PC-3 (cell line): ENCODE results near the gene CNP. TPM values are rescaled to one million over a fixed set of nuclear protein-coding genes. Genes with fewer than 3 reads are reported as not detected.

ENCODE experiments used
- ATAC-seq: fragments of 200-7000 bp; cut with Tn5 transposase; 2 replicates; pipeline ENCODE4 v1.9.1; 2020; ENCODE audit warnings: mild to moderate bottlenecking, moderate library complexity
- BruUV-seq: library from RNA; stranded (reverse); fragments of 400-500 nt; replicated peaks from 2 replicates; lab custom pipeline; 2021; lab: Mats Ljungman, UMichigan
- CTCF ChIA-PET: fragments of 300-600 bp; sonication (Branson Sonifier 250); formaldehyde crosslinking; loops from one replicate; lab custom pipeline; 2022; ENCODE audit warnings: antibody characterized with exemption; lab: Charles Lee
- POLR2A ChIA-PET: fragments of 300-600 bp; sonication (Branson Sonifier 250); formaldehyde crosslinking; loops from one replicate; lab custom pipeline; 2022; ENCODE audit warnings: antibody characterized with exemption; ENCODE audit not compliant: unreplicated experiment; lab: Charles Lee
- DNase-seq: peaks from one replicate; pipeline ENCODE4 v3.0.0-alpha.2; 2015
- H2AFZ ChIP-seq: fragments of 300-600 bp; sonication (generic); 2 replicates; pipeline ENCODE4 v1.6.0; 2016; ENCODE audit warnings: antibody characterized with exemption, low read length
- H3F3A ChIP-seq: fragments of 300-600 bp; sonication (generic); one replicate; pipeline ENCODE4 v1.6.0; 2017; ENCODE audit warnings: antibody characterized with exemption, low read length, control low read depth, mild to moderate bottlenecking; ENCODE audit not compliant: unreplicated experiment
- H3K27ac ChIP-seq: fragments of 300-600 bp; sonication (generic); 2 replicates; pipeline ENCODE4 v1.5.1; 2016; ENCODE audit warnings: mild to moderate bottlenecking, low read length
- H3K27me3 ChIP-seq: fragments of 300-600 bp; sonication (generic); 2 replicates; pipeline ENCODE4 v1.6.1; 2016; ENCODE audit warnings: low read length, mixed read lengths
- H3K36me3 ChIP-seq: fragments of 300-600 bp; sonication (generic); 2 replicates; pipeline ENCODE4 v1.6.1; 2016; ENCODE audit warnings: low read depth, mixed run types, low read length, mixed read lengths
- H3K4me1 ChIP-seq: fragments of 300-600 bp; sonication (generic); 2 replicates; pipeline ENCODE4 v1.5.1; 2016; ENCODE audit warnings: low read length; ENCODE audit not compliant: insufficient read depth
- H3K4me2 ChIP-seq: fragments of 300-600 bp; sonication (generic); 2 replicates; pipeline ENCODE4 v1.6.0; 2016; ENCODE audit warnings: low read length
- H3K4me3 ChIP-seq: fragments of 300-600 bp; sonication (generic); 2 replicates; pipeline ENCODE4 v1.5.1; 2016; ENCODE audit warnings: mild to moderate bottlenecking, low read length, mixed read lengths
- H3K79me2 ChIP-seq: fragments of 300-600 bp; sonication (generic); 2 replicates; pipeline ENCODE4 v1.6.1; 2017; ENCODE audit warnings: low read length, mixed read lengths
- H3K9ac ChIP-seq: fragments of 300-600 bp; sonication (generic); 2 replicates; pipeline ENCODE4 v1.6.0; 2016; ENCODE audit warnings: mild to moderate bottlenecking, low read length
- H3K9me2 ChIP-seq: fragments of 300-600 bp; sonication (generic); replicated peaks from 2 replicates; pipeline ENCODE4 v1.6.1; 2016; ENCODE audit warnings: mixed run types, low read length, mixed read lengths
- H3K9me3 ChIP-seq: fragments of 300-600 bp; sonication (generic); 2 replicates; pipeline ENCODE4 v1.6.1; 2016; ENCODE audit warnings: low read length, mixed read lengths
- H4K20me1 ChIP-seq: fragments of 300-600 bp; sonication (generic); 2 replicates; pipeline ENCODE4 v1.6.1; 2016; ENCODE audit warnings: low read length, mixed read lengths
- CTCF ChIP-seq: fragments of 300-600 bp; sonication (generic); conservative IDR thresholded peaks from 2 replicates; pipeline ENCODE4 v1.5.1; 2017; ENCODE audit warnings: antibody characterized with exemption, low read depth, mild to moderate bottlenecking, low read length
- EZH2 ChIP-seq: fragments of 300-600 bp; sonication (generic); IDR thresholded peaks from one replicate; pipeline ENCODE4 v1.6.1; 2017; ENCODE audit warnings: antibody characterized with exemption, mild to moderate bottlenecking, low read length; ENCODE audit not compliant: unreplicated experiment
- EZH2phosphoT487 ChIP-seq: fragments of 300-600 bp; sonication (generic); IDR thresholded peaks from 2 replicates; pipeline ENCODE4 v1.6.1; 2018; ENCODE audit warnings: mild to moderate bottlenecking, antibody characterized with exemption, low read length, borderline replicate concordance
- intact Hi-C: fragments of 100-400 bp; cut with micrococcal nuclease; formaldehyde crosslinking; loops from 2 replicates; pipeline ENCODE4 v1.9.0; 2023
- total RNA-seq: library from RNA; depleted of rRNA; stranded (reverse); fragments of >200 nt; gene quantifications from 2 replicates; pipeline ENCODE4 v1.2.3, GENCODE V29; 2014

Gene CNP
- total RNA-seq, 1 experiment from 2014 or later, result 91.6 TPM

- H4K20me1 ChIP-seq, result peaks cover 7% of the 10 kb centered on the region
- H3K9me3 ChIP-seq, result no peaks in the 10 kb centered on the region
- H3K4me3 ChIP-seq, result no peak overlapping the region
- intact Hi-C loops, result no loop called here
- POLR2A ChIA-PET, result interaction anchor here (0.8 kb wide), 1 partner anchor 834 kb away, joined by 3 read pairs; no protein-coding TSS in a partner anchor
- no peak overlapping the region for H3K27ac ChIP-seq
- BruUV-seq, result TSS peak; percentile 15
- H3K4me2 ChIP-seq, result no peak overlapping the region
- ATAC-seq (no peak), DNase-seq (no peak)
- H2AFZ ChIP-seq, result no peak overlapping the region
- H3K79me2 ChIP-seq, result peaks cover 27% of the 10 kb centered on the region
- H3F3A ChIP-seq, result no peaks in the 10 kb centered on the region
- peaks cover 24% of the 10 kb centered on the region for H3K4me1 ChIP-seq
- peaks cover 21% of the 10 kb centered on the region; the same call in 1 of the 2 replicates for H3K36me3 ChIP-seq
- H3K27me3 ChIP-seq, result no peaks in the 10 kb centered on the region
- TF ChIP-seq EZH2, result no peak
- no peak for TF ChIP-seq CTCF
- TF ChIP-seq EZH2phosphoT487, result no peak
- H3K9me2 ChIP-seq, result no peaks in the 10 kb centered on the region
- CTCF ChIA-PET, result no interaction called here
- H3K9ac ChIP-seq, result no peak overlapping the region
These were observed 8.1 kb downstream of the CNP start for GRCh38 chr17:41974658-41975057.

GRCh38 chr17:41975099-41976083 lies 8.8 kb downstream of the CNP start:
- peaks cover 21% of the 10 kb centered on the region; the same call in 1 of the 2 replicates for H3K36me3 ChIP-seq
- H3K4me1 ChIP-seq, result peaks cover 24% of the 10 kb centered on the region
- ATAC-seq (no peak), DNase-seq (no peak)
- BruUV-seq, result no TSS peak
- H3K79me2 ChIP-seq, result peaks cover 21% of the 10 kb centered on the region
- no peaks in the 10 kb centered on the region for H3F3A ChIP-seq
- H3K9me3 ChIP-seq, result no peaks in the 10 kb centered on the region
- ChIA-PET POLR2A (interaction anchor here (0.6 to 0.8 kb wide), 2 partner anchors 830 to 834 kb away, joined by 3 to 4 read pairs; no protein-coding TSS in a partner anchor), CTCF (no interaction called here)
- H3K4me3 ChIP-seq, result no peak overlapping the region
- no peak overlapping the region for H3K9ac ChIP-seq
- no peak overlapping the region for H3K4me2 ChIP-seq
- TF ChIP-seq EZH2, result no peak
- TF ChIP-seq EZH2phosphoT487, result no peak
- no peak for TF ChIP-seq CTCF
- no peak overlapping the region for H2AFZ ChIP-seq
- H3K27ac ChIP-seq, result no peak overlapping the region
- intact Hi-C loops, result no loop called here
- no peaks in the 10 kb centered on the region for H3K9me2 ChIP-seq
- H4K20me1 ChIP-seq, result peaks cover 7% of the 10 kb centered on the region
- H3K27me3 ChIP-seq, result no peaks in the 10 kb centered on the region
